Stimulated activated memory B cell treated with anti-CD40 and anti-IgM and Interleukin-4, amounts not matched to agents 10 μg/mL and 1 μg/mL and 100 μg/mL, for 72 hours (primary cell): Measurements from ENCODE around the gene RNASE13.
"Not testable (repeated sequence)": the region's sequence is repeated elsewhere in the genome, so short reads cannot be mapped to it uniquely, and the experiment has no call there.

Experiments used
- ATAC-seq: fragments of 150-1000 bp; cut with Tn5 transposase; 2 replicates; pipeline ENCODE4 v1.10.0; 2021
- H3K27ac Mint-ChIP-seq: one replicate; pipeline ENCODE4 v1.8.0; 2022; ENCODE audit warnings: mild to moderate bottlenecking, mixed read lengths
- H3K27me3 Mint-ChIP-seq: one replicate; pipeline ENCODE4 v1.8.0; 2022; ENCODE audit warnings: mixed read lengths
- H3K36me3 Mint-ChIP-seq: one replicate; pipeline ENCODE4 v1.8.0; 2022; ENCODE audit warnings: mixed read lengths
- H3K4me1 Mint-ChIP-seq: one replicate; pipeline ENCODE4 v1.8.0; 2022; ENCODE audit warnings: mixed read lengths
- H3K4me3 Mint-ChIP-seq: one replicate; pipeline ENCODE4 v1.8.0; 2022; ENCODE audit warnings: mild to moderate bottlenecking, moderate library complexity, mixed read lengths
- H3K9me3 Mint-ChIP-seq: one replicate; pipeline ENCODE4 v1.8.0; 2022; ENCODE audit warnings: mixed read lengths

Gene RNASE13

GRCh38 chr14:20999591-20999990 lies 35.0 kb downstream of the RNASE13 start:
- H3K27me3 Mint-ChIP-seq, result no peaks in the 10 kb centered on the region
- H3K4me1 Mint-ChIP-seq, result no peaks in the 10 kb centered on the region
- H3K36me3 Mint-ChIP-seq, result peaks cover 27% of the 10 kb centered on the region
- no peak overlapping the region for H3K4me3 Mint-ChIP-seq
- ATAC-seq, result peak; percentile 24
- no peak overlapping the region for H3K27ac Mint-ChIP-seq
- no peaks in the 10 kb centered on the region for H3K9me3 Mint-ChIP-seq

DNA sequence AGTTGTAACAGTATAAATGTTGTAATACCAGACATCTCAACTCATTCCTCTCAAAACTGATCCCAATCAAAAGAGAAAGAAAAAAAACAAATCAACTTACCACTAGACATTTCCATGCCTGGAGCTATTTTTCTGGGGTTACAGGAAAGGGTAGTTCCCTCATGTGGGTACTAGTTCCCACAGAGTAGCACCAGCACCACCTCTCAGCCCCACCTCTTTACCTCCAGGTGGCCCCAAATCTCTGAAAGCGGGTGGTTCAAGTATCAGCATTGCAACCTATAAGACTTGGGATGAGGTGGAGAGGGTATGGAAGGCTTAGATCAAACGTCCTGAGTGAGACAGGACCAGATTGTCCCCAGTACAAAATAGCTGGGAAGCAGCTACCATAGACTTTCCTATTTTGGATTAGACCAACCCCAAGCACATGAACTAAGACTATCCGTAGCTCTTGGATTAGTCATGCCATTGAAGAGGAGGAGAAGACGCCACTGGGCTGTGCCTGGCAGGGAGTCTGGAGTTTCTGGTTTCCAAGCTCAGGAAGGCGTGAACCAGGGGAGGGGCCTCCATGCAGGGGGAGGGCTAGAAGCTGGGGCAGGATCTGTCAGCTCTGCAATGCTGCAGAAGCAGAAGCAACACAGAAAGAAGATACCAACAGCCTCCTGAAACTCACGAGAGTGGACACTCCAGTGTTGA lies 35.8 kb downstream of the RNASE13 start, which contains the start of gene SLC39A2:
SLC39A2 (plus strand) TSS at position 620 of the 693 bp plus-strand sequence. CDS start 154 bp downstream, outside the sequence.
- no peaks in the 10 kb centered on the region for H3K4me1 Mint-ChIP-seq
- H3K4me3 Mint-ChIP-seq, result no peak within 1 kb of the TSS
- H3K27ac Mint-ChIP-seq, result no peak within 1 kb of the TSS
- H3K9me3 Mint-ChIP-seq, result no peaks in the 10 kb centered on the region
- H3K36me3 Mint-ChIP-seq, result peaks cover 35% of the 10 kb centered on the region
- H3K27me3 Mint-ChIP-seq, result no peaks in the 10 kb centered on the region
- ATAC-seq, result peak; percentile 20

- Mint-ChIP-seq H3K27me3 (no peaks in the 10 kb centered on the region), H3K9me3 (no peaks in the 10 kb centered on the region), H3K36me3 (peaks cover 40% of the 10 kb centered on the region), H3K4me3 (no peak overlapping the region), H3K4me1 (no peaks in the 10 kb centered on the region), H3K27ac (no peak overlapping the region)
- ATAC-seq, result no peak
These were observed 36.5 kb downstream of the RNASE13 start for GRCh38 chr14:20998139-20998538.

- Mint-ChIP-seq H3K4me3 (no peak overlapping the region), H3K9me3 (no peaks in the 10 kb centered on the region), H3K4me1 (no peaks in the 10 kb centered on the region), H3K27ac (no peak overlapping the region), H3K36me3 (peaks cover 43% of the 10 kb centered on the region), H3K27me3 (no peaks in the 10 kb centered on the region)
- no peak for ATAC-seq
These were observed 37.0 kb downstream of the RNASE13 start for GRCh38 chr14:20997564-20997963.

GRCh38 chr14:20997115-20997514 lies 37.5 kb downstream of the RNASE13 start:
- Mint-ChIP-seq H3K27ac (no peak overlapping the region), H3K36me3 (peaks cover 44% of the 10 kb centered on the region)
- no peak for ATAC-seq

GRCh38 chr14:20996521-20996920 lies 38.1 kb downstream of the RNASE13 start:
- Mint-ChIP-seq H3K36me3 (peaks cover 50% of the 10 kb centered on the region), H3K27me3 (no peaks in the 10 kb centered on the region), H3K4me1 (peaks cover 6% of the 10 kb centered on the region), H3K27ac (no peak overlapping the region), H3K4me3 (no peak overlapping the region), H3K9me3 (no peaks in the 10 kb centered on the region)
- ATAC-seq, result no peak

More at GRCh38 chr14:20997115-20997514, 37.5 kb downstream of the RNASE13 start:
- Mint-ChIP-seq H3K4me3 (no peak overlapping the region), H3K27me3 (no peaks in the 10 kb centered on the region), H3K4me1 (peaks cover under 1% of the 10 kb centered on the region), H3K9me3 (no peaks in the 10 kb centered on the region)

GRCh38 chr14:20989787-20990600 lies 44.6 kb downstream of the RNASE13 start, which contains the start of gene METTL17:
METTL17 (plus strand) TSS chr14:20989980; CDS start chr14:20990003, 23 bp downstream.
- Mint-ChIP-seq H3K36me3 (peaks cover 27% of the 10 kb centered on the region), H3K4me1 (peaks cover 20% of the 10 kb centered on the region), H3K9me3 (no peaks in the 10 kb centered on the region), H3K27ac (peak within 1 kb of the TSS; percentile 91), H3K27me3 (no peaks in the 10 kb centered on the region), H3K4me3 (peak within 1 kb of the TSS; percentile 94)
- ATAC-seq, result peak; percentile 98

DNA sequence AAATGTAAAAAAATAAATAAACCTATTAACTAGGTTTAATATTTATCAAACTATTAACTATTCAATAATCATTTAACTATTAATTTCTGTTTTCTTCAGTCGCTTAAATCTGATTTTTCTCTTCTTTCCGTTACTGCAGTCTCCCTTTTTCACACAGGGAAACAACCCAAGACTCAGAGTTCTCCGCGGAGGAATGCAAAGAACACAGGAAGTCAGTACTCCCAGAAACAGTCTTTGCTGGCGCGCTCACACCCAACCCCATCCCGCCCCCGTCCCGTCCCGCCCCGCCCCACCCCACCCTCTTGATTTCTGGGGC lies 45.2 kb downstream of the RNASE13 start:
- Mint-ChIP-seq H3K4me3 (peak overlapping the region; percentile 94), H3K27me3 (no peaks in the 10 kb centered on the region), H3K9me3 (no peaks in the 10 kb centered on the region), H3K36me3 (peaks cover 21% of the 10 kb centered on the region), H3K4me1 (peaks cover 20% of the 10 kb centered on the region), H3K27ac (peak overlapping the region; percentile 91)
- no peak for ATAC-seq

DNA sequence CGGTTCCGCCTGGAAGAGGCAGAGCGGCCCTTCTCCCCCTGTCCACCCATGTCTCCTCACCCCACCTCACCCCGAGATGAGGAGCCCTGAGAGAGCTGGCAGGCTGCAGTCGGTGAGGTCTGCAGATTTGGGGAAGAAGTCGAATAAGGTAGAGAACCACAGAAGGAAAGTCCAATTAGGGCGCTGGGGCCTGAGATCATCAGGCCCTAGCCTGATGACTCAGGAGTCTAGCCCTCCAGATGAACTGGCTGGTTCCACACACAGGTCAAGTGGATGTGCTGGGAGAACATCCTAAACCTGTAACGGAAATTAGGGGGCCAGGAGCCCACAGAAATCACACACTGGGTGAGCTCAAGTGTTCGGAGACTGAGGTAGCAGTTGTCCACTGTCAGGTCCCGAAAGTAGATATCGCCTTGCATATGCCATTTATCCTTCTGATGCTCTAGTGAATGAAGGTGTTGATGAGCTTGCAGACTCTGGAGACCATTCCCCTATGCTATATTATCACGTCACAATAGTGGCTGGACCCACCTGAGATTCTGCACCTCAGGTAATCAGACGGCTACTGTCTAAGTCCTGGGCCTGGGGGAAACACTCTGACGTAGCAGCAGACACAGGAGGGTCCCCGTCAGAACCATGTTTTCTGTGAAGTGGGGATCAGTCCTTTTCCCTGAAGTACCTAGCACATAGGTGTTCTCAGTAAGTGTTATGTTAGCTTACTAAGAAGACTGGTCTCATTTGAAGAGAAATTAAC lies 45.7 kb downstream of the RNASE13 start:
- H3K27ac Mint-ChIP-seq, result peak overlapping the region; percentile 91
- H3K4me3 Mint-ChIP-seq, result no peak overlapping the region
- peaks cover 20% of the 10 kb centered on the region for H3K4me1 Mint-ChIP-seq
- no peaks in the 10 kb centered on the region for H3K27me3 Mint-ChIP-seq
- peaks cover 16% of the 10 kb centered on the region for H3K36me3 Mint-ChIP-seq
- no peak for ATAC-seq
- H3K9me3 Mint-ChIP-seq, result no peaks in the 10 kb centered on the region

DNA sequence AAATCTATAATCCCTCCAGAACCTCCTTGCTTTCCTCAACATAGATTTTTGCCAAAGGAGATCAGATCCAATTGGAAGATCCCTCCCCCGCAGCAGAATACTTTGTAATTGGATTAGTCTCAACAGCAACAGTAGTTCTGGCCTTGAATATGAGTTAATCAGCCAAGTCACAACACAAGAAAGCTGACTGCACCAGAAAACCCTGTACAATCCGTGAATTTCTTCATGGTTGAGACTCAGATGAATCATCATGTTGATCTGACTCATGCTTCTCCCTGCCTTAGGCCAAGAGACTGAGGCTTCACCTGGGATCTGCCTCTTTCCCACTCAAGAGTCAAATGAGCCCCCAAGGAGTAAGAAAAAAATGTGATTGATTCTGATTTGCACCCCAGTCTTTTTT lies 47.8 kb downstream of the RNASE13 start:
- Mint-ChIP-seq H3K27me3 (no peaks in the 10 kb centered on the region), H3K27ac (no peak overlapping the region), H3K36me3 (peaks cover 2% of the 10 kb centered on the region), H3K4me1 (peaks cover 16% of the 10 kb centered on the region), H3K9me3 (no peaks in the 10 kb centered on the region), H3K4me3 (no peak overlapping the region)
- no peak for ATAC-seq

DNA sequence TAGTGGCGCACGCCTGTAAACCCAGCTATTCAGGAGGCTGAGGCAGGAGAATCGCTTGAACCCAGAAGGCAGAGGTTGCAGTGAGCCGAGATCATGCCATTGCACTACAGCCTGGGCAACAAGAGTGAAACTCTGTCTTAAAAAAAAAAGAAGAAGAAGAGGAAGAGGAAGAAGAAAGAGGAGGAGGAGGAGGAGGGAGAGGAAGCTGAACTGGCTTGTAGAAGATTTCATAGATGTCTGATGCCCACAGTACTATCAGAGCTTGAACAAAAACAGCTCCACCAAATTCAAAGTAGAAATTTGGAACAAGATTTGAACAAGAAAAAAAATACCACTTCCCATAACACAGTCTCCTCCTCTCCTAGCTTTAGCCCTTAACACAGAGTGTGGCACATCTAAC lies 49.0 kb downstream of the RNASE13 start:
- H3K36me3 Mint-ChIP-seq, H3K9me3 Mint-ChIP-seq, H3K27me3 Mint-ChIP-seq, H3K4me1 Mint-ChIP-seq, H3K27ac Mint-ChIP-seq, ATAC-seq, H3K4me3 Mint-ChIP-seq: not testable (repeated sequence)
